Middle frontal gyrus (tissue), 1 donor: ENCODE data around the gene RETREG1.

Experiments
- DNase-seq: peaks from one replicate; pipeline ENCODE4 v3.0.0-alpha.2; 2015; ENCODE audit warnings: low spot score; ENCODE audit errors: extremely low spot score

RETREG1 gene

GRCh38 chr5:16529306-16529705, 87.5 kb downstream of the RETREG1 start:
- no peak for DNase-seq

- DNase-seq, result no peak
These were observed 88.3 kb downstream of the RETREG1 start for GRCh38 chr5:16528382-16529110.

- DNase-seq, result no peak
These were observed 91.1 kb downstream of the RETREG1 start for GRCh38 chr5:16525651-16526050.

GRCh38 chr5:16524286-16524685, 92.5 kb downstream of the RETREG1 start:
- DNase-seq, result no peak

GRCh38 chr5:16521521-16522483, 95.0 kb downstream of the RETREG1 start:
- no peak for DNase-seq

- DNase-seq, result no peak
These were observed 96.0 kb downstream of the RETREG1 start for GRCh38 chr5:16520841-16521240.

- no peak for DNase-seq
These were observed 97.4 kb downstream of the RETREG1 start for GRCh38 chr5:16519435-16519834.

- no peak for DNase-seq
These were observed 98.2 kb downstream of the RETREG1 start for GRCh38 chr5:16518606-16519005.

- DNase-seq, result no peak
These were observed 101.3 kb downstream of the RETREG1 start for GRCh38 chr5:16515532-16515931.

GRCh38 chr5:16510098-16510497, 106.7 kb downstream of the RETREG1 start:
- DNase-seq, result no peak

GRCh38 chr5:16508730-16509531, 107.9 kb downstream of the RETREG1 start:
- no peak for DNase-seq

- no peak for DNase-seq
These were observed 109.1 kb downstream of the RETREG1 start for GRCh38 chr5:16507716-16508115.

GRCh38 chr5:16505904-16506303, 110.9 kb downstream of the RETREG1 start:
- no peak for DNase-seq

- DNase-seq, result no peak
These were observed 111.5 kb downstream of the RETREG1 start for GRCh38 chr5:16505140-16505891.

GRCh38 chr5:16504571-16504970, 112.2 kb downstream of the RETREG1 start:
- no peak for DNase-seq

- no peak for DNase-seq
These were observed 113.9 kb downstream of the RETREG1 start for GRCh38 chr5:16502866-16503265.

GRCh38 chr5:16500024-16500423, 116.8 kb downstream of the RETREG1 start:
- DNase-seq, result no peak

- DNase-seq, result no peak
These were observed 119.3 kb downstream of the RETREG1 start for GRCh38 chr5:16497546-16497945.

GRCh38 chr5:16493261-16493660, 123.5 kb downstream of the RETREG1 start:
- DNase-seq, result no peak

- no peak for DNase-seq
These were observed 124.2 kb downstream of the RETREG1 start for GRCh38 chr5:16492398-16493140.
